Measurements from ENCODE around the gene ICAM5. TPM values are rescaled to one million over a fixed set of nuclear protein-coding genes. Genes with fewer than 3 reads are reported as not detected.
"Not testable (repeated sequence)": the region's sequence is repeated elsewhere in the genome, so short reads cannot be mapped to it uniquely, and the experiment has no call there.

Gene ICAM5
- total RNA-seq, 1 experiment from 2014 or later, result 1.6 TPM

GRCh38 chr19:10279737-10280442, 9.9 kb upstream of the ICAM5 start:
- no peak overlapping the region for H4K91ac ChIP-seq (ENCODE audit: insufficient read length, low read depth, low read length)
- no peak overlapping the region for H2BK5ac ChIP-seq (ENCODE audit: insufficient read length, low read length)
- no peak overlapping the region; a peak in 1 of 7 replicates for H3K27ac Mint-ChIP-seq
- H2AFZ ChIP-seq (ENCODE audit: low read length), result no peak overlapping the region
- no CpG with 5 or more reads among the region's 5 CpGs for WGBS (ENCODE audit: extremely low coverage, insufficient read length, low lambda C conversion rate)
- H3K23me2 ChIP-seq (ENCODE audit: insufficient read length, low read depth, low read length, poor library complexity, severe bottlenecking), result no peaks in the 10 kb centered on the region
- no peak overlapping the region for H3K56ac ChIP-seq (ENCODE audit: insufficient read length, low read depth, low read length)
- H3K4me3 Mint-ChIP-seq, result no peak overlapping the region; a peak in 1 of 5 replicates
- DNase-seq, result no peak
- H2BK15ac ChIP-seq (ENCODE audit: low read depth, low read length), result no peak overlapping the region
- no peak overlapping the region for H2BK120ac ChIP-seq (ENCODE audit: low read depth, low read length, poor library complexity, severe bottlenecking)
- no peak overlapping the region for H3K18ac ChIP-seq (ENCODE audit: insufficient read length, low read depth, low read length)
- H2BK12ac ChIP-seq (ENCODE audit: insufficient read length, low read depth, low read length), result no peak overlapping the region
- H3K4ac ChIP-seq (ENCODE audit: low read depth, low read length), result no peak overlapping the region
- peaks cover 0 to under 1% (median 0%) of the 10 kb centered on the region in 3 experiments; a peak in 1 of 7 replicates for H3K36me3 Mint-ChIP-seq (ENCODE audit: insufficient read depth in 1 of 3, low read depth in 3 of 3)
- H3K79me2 ChIP-seq (ENCODE audit: insufficient read depth, low read length), result no peaks in the 10 kb centered on the region
- no peaks in the 10 kb centered on the region for H3K9me3 Mint-ChIP-seq
- H3K14ac ChIP-seq (ENCODE audit: insufficient read depth, low read length), result no peak overlapping the region
- H3K27me3 ChIP-seq (ENCODE audit: insufficient read depth, low read length), result no peaks in the 10 kb centered on the region
- no peak overlapping the region for H2AK5ac ChIP-seq (ENCODE audit: insufficient read length, low read length)
- no peak overlapping the region for H3K4me2 ChIP-seq (ENCODE audit: insufficient read depth, insufficient read length, low read length)
- no peak overlapping the region for H2BK20ac ChIP-seq (ENCODE audit: low read depth, low read length, poor library complexity, severe bottlenecking)
- no peak overlapping the region for H4K5ac ChIP-seq (ENCODE audit: insufficient read length, low read depth, low read length)
- H3K23ac ChIP-seq (ENCODE audit: insufficient read length, low read depth, low read length), result no peak overlapping the region
- no peaks in the 10 kb centered on the region for H3K79me1 ChIP-seq (ENCODE audit: insufficient read depth, low read depth, low read length, poor library complexity, severe bottlenecking)
- H3K27me3 Mint-ChIP-seq (ENCODE audit: low read depth), result peaks cover 3% of the 10 kb centered on the region
- no peak overlapping the region for H3K9ac ChIP-seq (ENCODE audit: extremely low read depth, insufficient read length, low read length)
- TF ChIP-seq CTCF (conservative IDR thresholded peaks at IDR 0.05), result no peak
- H3T11ph ChIP-seq (ENCODE audit: low read length), result no peak overlapping the region
- no peak overlapping the region for H3K27ac ChIP-seq (ENCODE audit: insufficient read length, low read depth, low read length)
- no peaks in the 10 kb centered on the region for H4K20me1 ChIP-seq (ENCODE audit: control insufficient read depth, insufficient read depth, insufficient read length)
- H4K8ac ChIP-seq (replicated peaks; ENCODE audit: insufficient read length, low read depth, low read length), result no peak overlapping the region
- H3K9me3 ChIP-seq (ENCODE audit: control insufficient read depth, low read depth, low read length), result no peaks in the 10 kb centered on the region
- H3K4me1 Mint-ChIP-seq, result peaks cover 0 to 12% of the 10 kb centered on the region in 2 experiments; a peak in 2 of 4 replicates
- H3K4me1 ChIP-seq (ENCODE audit: insufficient read depth, low read length), result no peaks in the 10 kb centered on the region

- not testable (repeated sequence) for H2BK15ac ChIP-seq (ENCODE audit: low read depth, low read length); H4K91ac ChIP-seq (ENCODE audit: insufficient read length, low read depth, low read length); H2AFZ ChIP-seq (ENCODE audit: low read length); H3K4ac ChIP-seq (ENCODE audit: low read depth, low read length); H3K4me3 Mint-ChIP-seq; H3K36me3 Mint-ChIP-seq (ENCODE audit: insufficient read depth in 1 of 3, low read depth in 3 of 3); H4K5ac ChIP-seq (ENCODE audit: insufficient read length, low read depth, low read length); H4K8ac ChIP-seq (replicated peaks; ENCODE audit: insufficient read length, low read depth, low read length); H3K9ac ChIP-seq (ENCODE audit: extremely low read depth, insufficient read length, low read length); H2BK20ac ChIP-seq (ENCODE audit: low read depth, low read length, poor library complexity, severe bottlenecking); H3K14ac ChIP-seq (ENCODE audit: insufficient read depth, low read length); H3K9me3 ChIP-seq (ENCODE audit: control insufficient read depth, low read depth, low read length); H3K79me1 ChIP-seq (ENCODE audit: insufficient read depth, low read depth, low read length, poor library complexity, severe bottlenecking); H2AK5ac ChIP-seq (ENCODE audit: insufficient read length, low read length); H3K18ac ChIP-seq (ENCODE audit: insufficient read length, low read depth, low read length); H3T11ph ChIP-seq (ENCODE audit: low read length); H2BK120ac ChIP-seq (ENCODE audit: low read depth, low read length, poor library complexity, severe bottlenecking); H3K27ac Mint-ChIP-seq; H3K27me3 ChIP-seq (ENCODE audit: insufficient read depth, low read length); H3K23me2 ChIP-seq (ENCODE audit: insufficient read length, low read depth, low read length, poor library complexity, severe bottlenecking); DNase-seq; H3K23ac ChIP-seq (ENCODE audit: insufficient read length, low read depth, low read length); H3K56ac ChIP-seq (ENCODE audit: insufficient read length, low read depth, low read length); H3K79me2 ChIP-seq (ENCODE audit: insufficient read depth, low read length); H4K20me1 ChIP-seq (ENCODE audit: control insufficient read depth, insufficient read depth, insufficient read length); H3K4me1 ChIP-seq (ENCODE audit: insufficient read depth, low read length); H3K27ac ChIP-seq (ENCODE audit: insufficient read length, low read depth, low read length); H3K4me2 ChIP-seq (ENCODE audit: insufficient read depth, insufficient read length, low read length); H3K9me3 Mint-ChIP-seq; H2BK5ac ChIP-seq (ENCODE audit: insufficient read length, low read length); H2BK12ac ChIP-seq (ENCODE audit: insufficient read length, low read depth, low read length)
- no CpG with 5 or more reads among the region's 5 CpGs for WGBS (ENCODE audit: extremely low coverage, insufficient read length, low lambda C conversion rate)
- Mint-ChIP-seq H3K27me3 (ENCODE audit: low read depth) (peaks cover 23% of the 10 kb centered on the region), H3K4me1 (peaks cover 0 to 14% of the 10 kb centered on the region in 2 experiments; a peak in 2 of 4 replicates)
Measured at GRCh38 chr19:10282043-10282442, 7.7 kb upstream of the ICAM5 start.
